ENCODE results near the gene TRAF5. TPM values are rescaled to one million over a fixed set of nuclear protein-coding genes. Genes with fewer than 3 reads are reported as not detected.

The TRAF5 gene
- total RNA-seq, 1 experiment from 2014 or later, result 8.8 TPM

DNA sequence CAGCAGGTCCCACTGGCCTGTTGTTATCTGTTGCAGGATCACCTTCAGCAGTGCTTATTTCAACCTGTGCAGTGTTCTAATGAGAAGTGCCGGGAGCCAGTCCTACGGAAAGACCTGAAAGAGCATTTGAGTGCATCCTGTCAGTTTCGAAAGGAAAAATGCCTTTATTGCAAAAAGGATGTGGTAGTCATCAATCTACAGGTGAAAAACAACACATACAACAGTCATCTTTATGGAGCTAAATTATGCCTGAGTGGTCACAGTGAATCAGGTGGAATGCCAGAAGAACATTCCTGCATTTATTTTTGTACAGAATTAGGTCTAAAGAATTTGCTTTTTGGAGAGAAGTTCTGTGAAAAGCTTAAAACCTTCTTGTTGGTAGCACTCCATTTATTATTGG, 33.2 kb downstream of the TRAF5 start:
- Mint-ChIP-seq H3K27ac (ENCODE audit: unreplicated experiment) (no peak overlapping the region), H3K4me3 (ENCODE audit: unreplicated experiment) (no peak overlapping the region), H3K9me3 (ENCODE audit: unreplicated experiment) (no peaks in the 10 kb centered on the region), H3K36me3 (ENCODE audit: insufficient read depth, unreplicated experiment) (peaks cover 6% of the 10 kb centered on the region), H3K27me3 (ENCODE audit: insufficient read depth, unreplicated experiment) (no peaks in the 10 kb centered on the region), H3K4me1 (ENCODE audit: low read depth, unreplicated experiment) (no peaks in the 10 kb centered on the region)
- H3K4me3 ChIP-seq (ENCODE audit: low read depth, low read length), result no peak overlapping the region
- ChIA-PET CTCF (no interaction called here), POLR2A (no interaction called here)
- DNase-seq, result no peak
- H3K9me3 ChIP-seq, result no peaks in the 10 kb centered on the region
- no TSS peak for BruUV-seq (replicated peaks)
- no peaks in the 10 kb centered on the region for H3K27me3 ChIP-seq (replicated peaks; ENCODE audit: control insufficient read depth, insufficient read depth, low read length)
- intact Hi-C loops (cut with micrococcal nuclease; ENCODE audit: unreplicated experiment), result no loop called here
- no peaks in the 10 kb centered on the region for H3K36me3 ChIP-seq (ENCODE audit: control insufficient read depth, insufficient read depth, low read length)
- TF ChIP-seq, protein P1, sequence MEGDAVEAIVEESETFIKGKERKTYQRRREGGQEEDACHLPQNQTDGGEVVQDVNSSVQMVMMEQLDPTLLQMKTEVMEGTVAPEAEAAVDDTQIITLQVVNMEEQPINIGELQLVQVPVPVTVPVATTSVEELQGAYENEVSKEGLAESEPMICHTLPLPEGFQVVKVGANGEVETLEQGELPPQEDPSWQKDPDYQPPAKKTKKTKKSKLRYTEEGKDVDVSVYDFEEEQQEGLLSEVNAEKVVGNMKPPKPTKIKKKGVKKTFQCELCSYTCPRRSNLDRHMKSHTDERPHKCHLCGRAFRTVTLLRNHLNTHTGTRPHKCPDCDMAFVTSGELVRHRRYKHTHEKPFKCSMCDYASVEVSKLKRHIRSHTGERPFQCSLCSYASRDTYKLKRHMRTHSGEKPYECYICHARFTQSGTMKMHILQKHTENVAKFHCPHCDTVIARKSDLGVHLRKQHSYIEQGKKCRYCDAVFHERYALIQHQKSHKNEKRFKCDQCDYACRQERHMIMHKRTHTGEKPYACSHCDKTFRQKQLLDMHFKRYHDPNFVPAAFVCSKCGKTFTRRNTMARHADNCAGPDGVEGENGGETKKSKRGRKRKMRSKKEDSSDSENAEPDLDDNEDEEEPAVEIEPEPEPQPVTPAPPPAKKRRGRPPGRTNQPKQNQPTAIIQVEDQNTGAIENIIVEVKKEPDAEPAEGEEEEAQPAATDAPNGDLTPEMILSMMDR (IDR thresholded peaks at IDR 0.05; ENCODE audit: insufficient read depth in 1 of 2, low read depth in 1 of 2, low read length in 1 of 2, severe bottlenecking in 1 of 2, unreplicated experiment in 1 of 2), result no peak
- H3K4me1 ChIP-seq, result no peaks in the 10 kb centered on the region

GRCh38 chr1:211361202-211361601, 34.6 kb downstream of the TRAF5 start:
- POLR2A ChIA-PET, result no interaction called here
- H3K9me3 ChIP-seq, result no peaks in the 10 kb centered on the region
- H3K36me3 ChIP-seq (ENCODE audit: control insufficient read depth, insufficient read depth, low read length), result no peaks in the 10 kb centered on the region
- no peaks in the 10 kb centered on the region for H3K27me3 ChIP-seq (replicated peaks; ENCODE audit: control insufficient read depth, insufficient read depth, low read length)
- no peak for DNase-seq
- H3K4me1 ChIP-seq, result no peaks in the 10 kb centered on the region
- no peaks in the 10 kb centered on the region for H3K4me1 Mint-ChIP-seq (ENCODE audit: low read depth, unreplicated experiment)
- no peaks in the 10 kb centered on the region for H3K27me3 Mint-ChIP-seq (ENCODE audit: insufficient read depth, unreplicated experiment)
- intact Hi-C loops (cut with micrococcal nuclease; ENCODE audit: unreplicated experiment), result no loop called here
- H3K36me3 Mint-ChIP-seq (ENCODE audit: insufficient read depth, unreplicated experiment), result peaks cover 6% of the 10 kb centered on the region
- TF ChIP-seq, protein P1 (IDR thresholded peaks at IDR 0.05; ENCODE audit: insufficient read depth in 1 of 2, low read depth in 1 of 2, low read length in 1 of 2, severe bottlenecking in 1 of 2, unreplicated experiment in 1 of 2), result no peak
- CTCF ChIA-PET, result no interaction called here
- no peaks in the 10 kb centered on the region for H3K9me3 Mint-ChIP-seq (ENCODE audit: unreplicated experiment)
- no peak overlapping the region for H3K4me3 Mint-ChIP-seq (ENCODE audit: unreplicated experiment)
- H3K4me3 ChIP-seq (ENCODE audit: low read depth, low read length), result no peak overlapping the region
- no peak overlapping the region for H3K27ac Mint-ChIP-seq (ENCODE audit: unreplicated experiment)
- no TSS peak for BruUV-seq (replicated peaks)

DNA sequence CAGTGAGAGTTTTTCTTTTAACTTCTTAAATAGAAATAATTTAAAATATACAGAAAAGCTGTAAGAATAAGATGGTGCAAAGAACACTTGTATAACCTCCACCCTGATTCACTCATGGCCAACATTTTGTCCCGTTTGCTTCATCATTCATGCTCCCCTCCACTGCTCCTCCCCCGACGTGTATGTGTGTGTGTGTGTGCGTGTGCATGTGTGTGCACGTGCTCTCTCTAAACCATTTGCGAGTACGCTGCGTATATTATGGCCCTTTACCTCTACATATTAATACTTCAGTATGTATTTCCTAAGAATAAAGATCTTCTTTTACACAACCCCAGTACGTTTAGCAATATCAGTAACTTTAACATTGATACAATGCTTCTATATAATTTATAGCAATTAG, 43.0 kb downstream of the TRAF5 start:
- ChIA-PET POLR2A (no interaction called here), CTCF (no interaction called here)
- Mint-ChIP-seq H3K9me3 (ENCODE audit: unreplicated experiment) (no peaks in the 10 kb centered on the region), H3K27ac (ENCODE audit: unreplicated experiment) (no peak overlapping the region), H3K4me3 (ENCODE audit: unreplicated experiment) (no peak overlapping the region), H3K36me3 (ENCODE audit: insufficient read depth, unreplicated experiment) (no peaks in the 10 kb centered on the region), H3K4me1 (ENCODE audit: low read depth, unreplicated experiment) (no peaks in the 10 kb centered on the region), H3K27me3 (ENCODE audit: insufficient read depth, unreplicated experiment) (no peaks in the 10 kb centered on the region)
- H3K4me3 ChIP-seq (ENCODE audit: low read depth, low read length), result no peak overlapping the region
- no peaks in the 10 kb centered on the region for H3K36me3 ChIP-seq (ENCODE audit: control insufficient read depth, insufficient read depth, low read length)
- H3K9me3 ChIP-seq, result no peaks in the 10 kb centered on the region
- no TSS peak for BruUV-seq (replicated peaks)
- H3K4me1 ChIP-seq, result no peaks in the 10 kb centered on the region
- TF ChIP-seq, protein P1 (IDR thresholded peaks at IDR 0.05; ENCODE audit: insufficient read depth in 1 of 2, low read depth in 1 of 2, low read length in 1 of 2, severe bottlenecking in 1 of 2, unreplicated experiment in 1 of 2), result no peak
- H3K27me3 ChIP-seq (replicated peaks; ENCODE audit: control insufficient read depth, insufficient read depth, low read length), result no peaks in the 10 kb centered on the region
- DNase-seq, result no peak
- intact Hi-C loops (cut with micrococcal nuclease; ENCODE audit: unreplicated experiment), result no loop called here

All from Caco-2 (cell line).